ENCODE results near the gene MPDZ. TPM values are rescaled to one million over a fixed set of nuclear protein-coding genes. Genes with fewer than 3 reads are reported as not detected.

The MPDZ gene
- total and polyA plus RNA-seq, 2 experiments from 2014 or later = 33.0 to 43.1 TPM

- DNase-seq (ENCODE audit: low spot score) (no peak), ATAC-seq (no peak)
- peak overlapping the region; percentile 83; the same call in 1 of the 2 replicates for H2AFZ ChIP-seq
- H3K4me3 ChIP-seq = no peak overlapping the region
- Mint-ChIP-seq H3K4me1 (no peaks in the 10 kb centered on the region), H3K27me3 (ENCODE audit: insufficient read depth, low read depth, poor library complexity) (peaks cover 2% of the 10 kb centered on the region), H3K36me3 (ENCODE audit: low read depth) (peaks cover 6% of the 10 kb centered on the region; the same call in 2 of the 3 replicates), H3K27ac (no peak overlapping the region), H3K4me3 (no peak overlapping the region), H3K9me3 (peaks cover 11% of the 10 kb centered on the region)
- H3K9me2 ChIP-seq (ENCODE audit: insufficient read depth) = no peaks in the 10 kb centered on the region
- no peaks in the 10 kb centered on the region for H4K20me1 ChIP-seq (replicated peaks; ENCODE audit: insufficient read depth)
- no peaks in the 10 kb centered on the region for H3K36me3 ChIP-seq (ENCODE audit: insufficient read depth)
- no peak overlapping the region for H3K27ac ChIP-seq (ENCODE audit: low read depth)
- no peak for TF ChIP-seq EZH2 (IDR thresholded peaks at IDR 0.05; ENCODE audit: low read depth, unreplicated experiment)
- no peak for TF ChIP-seq ZNF114 (CRISPR knock-in tag; IDR thresholded peaks at IDR 0.05)
- no peak for TF ChIP-seq CREB1 (CRISPR knock-in tag; IDR thresholded peaks at IDR 0.05; ENCODE audit: low read depth)
- no peaks in the 10 kb centered on the region for H3K4me1 ChIP-seq (ENCODE audit: insufficient read depth)
- H3F3A ChIP-seq (replicated peaks; ENCODE audit: low read depth) = no peaks in the 10 kb centered on the region
- no peaks in the 10 kb centered on the region for H3K27me3 ChIP-seq (ENCODE audit: insufficient read depth)
- no peak overlapping the region for H3K4me2 ChIP-seq
- no peaks in the 10 kb centered on the region for H3K79me2 ChIP-seq (replicated peaks; ENCODE audit: insufficient read depth)
Measured at GRCh38 chr9:13292782-13293181, 13.3 kb upstream of the MPDZ start.

- ATAC-seq = no peak
- TF ChIP-seq JUNB (IDR thresholded peaks at IDR 0.05; ENCODE audit: unreplicated experiment) (no peak), POLR2AphosphoS5 (IDR thresholded peaks at IDR 0.05; ENCODE audit: low read depth) (no peak), ZNF114 (CRISPR knock-in tag; IDR thresholded peaks at IDR 0.05) (no peak), REST (IDR thresholded peaks at IDR 0.05; ENCODE audit: unreplicated experiment) (no peak), STAT1 (IDR thresholded peaks at IDR 0.05; ENCODE audit: unreplicated experiment) (no peak), EZH2 (IDR thresholded peaks at IDR 0.05; ENCODE audit: low read depth, unreplicated experiment) (no peak), ZNF462 (CRISPR knock-in tag; IDR thresholded peaks at IDR 0.05) (no peak), ETS1 (IDR thresholded peaks at IDR 0.05) (no peak), CREB1 (CRISPR knock-in tag; IDR thresholded peaks at IDR 0.05; ENCODE audit: low read depth) (no peak), EZH2phosphoT487 (IDR thresholded peaks at IDR 0.05; ENCODE audit: unreplicated experiment) (no peak), NANOG (IDR thresholded peaks at IDR 0.05; ENCODE audit: borderline replicate concordance) (no peak), ZNF331 (CRISPR knock-in tag; IDR thresholded peaks at IDR 0.05; ENCODE audit: low read depth) (no peak)
Measured at GRCh38 chr9:13292158-13292557, 12.7 kb upstream of the MPDZ start.

More at GRCh38 chr9:13292158-13292557, 12.7 kb upstream of the MPDZ start:
- Histone ChIP-seq H3K27ac (ENCODE audit: low read depth) (no peak overlapping the region), H4K20me1 (replicated peaks; ENCODE audit: insufficient read depth) (no peaks in the 10 kb centered on the region), H3K4me1 (ENCODE audit: insufficient read depth) (no peaks in the 10 kb centered on the region), H3K36me3 (ENCODE audit: insufficient read depth) (no peaks in the 10 kb centered on the region), H3K4me2 (no peak overlapping the region), H3K9me2 (ENCODE audit: insufficient read depth) (no peaks in the 10 kb centered on the region), H2AFZ (no peak overlapping the region), H3K27me3 (ENCODE audit: insufficient read depth) (no peaks in the 10 kb centered on the region), H3K4me3 (no peak overlapping the region), H3F3A (replicated peaks; ENCODE audit: low read depth) (no peaks in the 10 kb centered on the region), H3K79me2 (replicated peaks; ENCODE audit: insufficient read depth) (no peaks in the 10 kb centered on the region)
- Mint-ChIP-seq H3K4me3 (no peak overlapping the region), H3K36me3 (ENCODE audit: low read depth) (peaks cover 6% of the 10 kb centered on the region; the same call in 2 of the 3 replicates), H3K9me3 (peaks cover 10% of the 10 kb centered on the region), H3K27me3 (ENCODE audit: insufficient read depth, low read depth, poor library complexity) (peaks cover 2% of the 10 kb centered on the region), H3K4me1 (no peaks in the 10 kb centered on the region), H3K27ac (no peak overlapping the region)
- DNase-seq (ENCODE audit: low spot score) = no peak

Measured in GM23338 (cell line).